Hematopoietic multipotent progenitor cell treated with erythropoietin and hydrocortisone succinate and interleukin-3 and kit ligand, for 17 days (in vitro differentiated cells): ENCODE results near the gene DHRS3.
"Not testable (repeated sequence)": the region's sequence is repeated elsewhere in the genome, so short reads cannot be mapped to it uniquely, and the experiment has no call there.

Source experiments
- DNase-seq: peaks from one replicate; pipeline ENCODE4 v3.0.0-alpha.2; 2015; ENCODE audit warnings: low spot score

DHRS3 gene

GRCh38 chr1:12539320-12539704 lies 78.7 kb downstream of the DHRS3 start:
- no peak for DNase-seq

GRCh38 chr1:12538536-12538935 lies 79.5 kb downstream of the DHRS3 start:
- not testable (repeated sequence) for DNase-seq

DNA sequence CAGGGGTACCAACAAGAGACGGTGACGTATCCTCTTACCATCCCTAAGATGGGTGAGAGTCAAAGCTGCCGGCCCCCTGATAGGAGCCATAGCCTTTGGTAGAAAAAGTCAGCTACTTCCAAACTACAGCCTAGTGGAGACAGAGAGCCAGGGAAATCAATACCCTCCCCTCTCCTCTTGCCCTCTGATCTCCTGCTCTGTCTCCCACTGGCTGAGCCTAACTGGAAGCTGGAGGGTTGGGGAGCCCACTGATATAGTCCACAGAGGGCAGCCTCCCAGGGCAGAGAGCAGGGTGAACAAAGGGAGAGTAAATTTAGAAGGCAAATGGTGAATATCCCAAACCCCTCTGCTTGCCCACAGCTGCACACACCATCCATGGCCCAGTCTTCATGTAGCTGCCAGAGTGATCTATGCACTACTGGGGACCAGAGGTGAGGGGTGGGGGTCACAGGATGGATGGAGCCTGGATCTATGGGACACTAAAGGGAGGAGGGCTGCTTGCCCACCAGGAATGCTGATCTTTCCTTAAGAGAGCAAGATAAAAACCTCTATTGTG lies 80.0 kb downstream of the DHRS3 start:
- no peak for DNase-seq

GRCh38 chr1:12537294-12537693 lies 80.7 kb downstream of the DHRS3 start:
- DNase-seq, result no peak

GRCh38 chr1:12536023-12536639 lies 81.9 kb downstream of the DHRS3 start:
- DNase-seq, result no peak

GRCh38 chr1:12532405-12533315 lies 85.3 kb downstream of the DHRS3 start:
- DNase-seq, result no peak

- no peak for DNase-seq
These were observed 86.9 kb downstream of the DHRS3 start for GRCh38 chr1:12531179-12531499.

- DNase-seq, result no peak
These were observed 87.4 kb downstream of the DHRS3 start for GRCh38 chr1:12530462-12531178.

- DNase-seq, result no peak
These were observed 88.3 kb downstream of the DHRS3 start for GRCh38 chr1:12529640-12530174.

DNA sequence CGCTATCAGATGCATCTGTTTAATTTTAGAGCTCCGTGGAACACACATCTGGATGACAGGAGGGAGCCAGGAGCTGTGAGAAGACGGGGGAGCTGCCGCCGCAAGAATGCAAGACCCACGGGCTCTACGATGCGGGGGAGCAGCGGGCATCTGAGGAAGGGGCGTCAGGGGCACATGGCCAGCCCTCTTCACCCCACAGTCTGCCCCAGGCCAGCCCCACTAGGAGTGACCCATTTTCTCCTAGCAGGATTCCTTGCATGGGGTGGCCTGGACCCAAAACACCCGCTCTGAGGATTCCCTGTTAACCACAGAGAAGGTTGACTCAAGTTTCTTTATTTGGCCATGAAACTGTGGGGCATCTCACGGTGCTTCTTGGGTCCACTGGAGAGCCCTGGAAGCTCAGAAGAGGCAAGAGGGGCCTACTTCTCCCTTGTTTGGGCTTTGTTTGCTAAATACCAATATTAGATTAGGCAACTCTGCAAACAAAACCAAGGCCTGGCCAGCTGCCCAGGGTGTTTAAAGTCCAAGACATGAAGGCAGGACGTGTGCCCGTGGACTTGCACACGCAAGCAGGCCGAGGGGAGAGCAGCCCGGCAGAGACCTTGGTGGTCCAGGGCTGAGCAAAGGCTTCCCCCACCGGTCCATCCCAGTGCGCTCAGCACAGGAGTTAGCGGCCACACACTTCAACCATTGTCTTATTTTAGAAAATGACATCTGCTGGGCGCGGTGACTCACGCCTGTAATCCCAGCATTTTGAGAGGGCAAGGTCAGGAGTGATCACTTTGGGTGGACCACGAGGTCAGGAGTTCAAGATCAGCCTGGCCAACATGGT lies 89.8 kb downstream of the DHRS3 start:
- DNase-seq, result no peak

GRCh38 chr1:12527564-12527963 lies 90.4 kb downstream of the DHRS3 start:
- DNase-seq, result no peak

GRCh38 chr1:12525311-12526181 lies 92.5 kb downstream of the DHRS3 start:
- no peak for DNase-seq

- DNase-seq, result no peak
These were observed 93.7 kb downstream of the DHRS3 start for GRCh38 chr1:12524266-12524665.

DNA sequence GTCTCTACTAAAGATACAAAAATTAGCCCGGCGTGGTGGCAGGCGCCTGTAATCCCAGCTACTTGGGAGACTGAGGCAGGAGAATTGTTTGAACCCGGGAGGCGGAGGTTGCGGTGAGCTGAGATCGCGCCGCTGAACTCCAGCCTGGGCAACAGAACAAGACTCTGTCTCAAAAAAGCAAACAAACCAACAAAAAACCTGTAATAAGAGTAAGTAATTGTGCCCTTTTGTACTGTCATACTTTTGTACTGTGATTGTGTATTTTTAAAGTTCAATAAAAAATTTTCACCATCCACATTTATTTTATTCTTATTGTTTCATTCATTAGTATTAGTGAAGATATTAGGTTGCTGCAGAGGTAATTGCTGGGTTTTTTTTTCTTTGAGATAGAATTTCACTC lies 95.2 kb downstream of the DHRS3 start:
- not testable (repeated sequence) for DNase-seq

- DNase-seq, result no peak
These were observed 96.9 kb downstream of the DHRS3 start for GRCh38 chr1:12521096-12521495.

- DNase-seq, result no peak
These were observed 98.2 kb downstream of the DHRS3 start for GRCh38 chr1:12519693-12520364.

- DNase-seq, result no peak
These were observed 98.9 kb downstream of the DHRS3 start for GRCh38 chr1:12518931-12519692.
